Central memory CD4-positive, alpha-beta T cell (primary cell): ENCODE measurements around the gene IL23R.
"Not testable (repeated sequence)": the region's sequence is repeated elsewhere in the genome, so short reads cannot be mapped to it uniquely, and the experiment has no call there.

ENCODE experiments used
- DNase-seq: peaks from one replicate; pipeline ENCODE4 v3.0.0; 2022
- total RNA-seq, 3 experiments: gene quantifications; one replicate each; lab custom pipeline; 2026; lab: John Stamatoyannopoulos, UW

IL23R gene, protein sequence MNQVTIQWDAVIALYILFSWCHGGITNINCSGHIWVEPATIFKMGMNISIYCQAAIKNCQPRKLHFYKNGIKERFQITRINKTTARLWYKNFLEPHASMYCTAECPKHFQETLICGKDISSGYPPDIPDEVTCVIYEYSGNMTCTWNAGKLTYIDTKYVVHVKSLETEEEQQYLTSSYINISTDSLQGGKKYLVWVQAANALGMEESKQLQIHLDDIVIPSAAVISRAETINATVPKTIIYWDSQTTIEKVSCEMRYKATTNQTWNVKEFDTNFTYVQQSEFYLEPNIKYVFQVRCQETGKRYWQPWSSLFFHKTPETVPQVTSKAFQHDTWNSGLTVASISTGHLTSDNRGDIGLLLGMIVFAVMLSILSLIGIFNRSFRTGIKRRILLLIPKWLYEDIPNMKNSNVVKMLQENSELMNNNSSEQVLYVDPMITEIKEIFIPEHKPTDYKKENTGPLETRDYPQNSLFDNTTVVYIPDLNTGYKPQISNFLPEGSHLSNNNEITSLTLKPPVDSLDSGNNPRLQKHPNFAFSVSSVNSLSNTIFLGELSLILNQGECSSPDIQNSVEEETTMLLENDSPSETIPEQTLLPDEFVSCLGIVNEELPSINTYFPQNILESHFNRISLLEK
- 0.27 to 15.3 (median 1.2) reads per million in 3 experiments for total RNA-seq

DNA sequence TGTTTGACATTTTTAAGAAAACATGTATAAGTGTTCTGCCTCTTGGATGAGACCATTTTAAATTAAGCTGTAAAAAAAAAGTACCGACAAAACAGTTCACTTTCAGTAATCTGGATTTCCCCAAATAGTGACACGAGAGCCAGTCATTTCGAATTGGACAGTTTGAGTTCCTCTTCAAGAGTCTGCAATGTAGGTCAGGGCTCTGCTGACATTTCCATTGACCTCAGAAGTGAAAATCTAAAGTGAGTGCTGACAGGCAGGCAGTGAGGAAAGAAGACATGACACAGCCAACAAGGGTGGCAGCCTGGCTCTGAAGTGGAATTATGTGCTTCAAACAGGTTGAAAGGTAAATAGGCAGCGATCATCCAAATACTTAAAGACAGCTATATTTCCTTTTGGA, at the start of gene IL23R:
Gene IL23R (plus strand): TSS at position 259 of the 400 bp plus-strand sequence. CDS start 1,667 bp downstream, outside the sequence.
- peak; percentile 52 for DNase-seq

DNA sequence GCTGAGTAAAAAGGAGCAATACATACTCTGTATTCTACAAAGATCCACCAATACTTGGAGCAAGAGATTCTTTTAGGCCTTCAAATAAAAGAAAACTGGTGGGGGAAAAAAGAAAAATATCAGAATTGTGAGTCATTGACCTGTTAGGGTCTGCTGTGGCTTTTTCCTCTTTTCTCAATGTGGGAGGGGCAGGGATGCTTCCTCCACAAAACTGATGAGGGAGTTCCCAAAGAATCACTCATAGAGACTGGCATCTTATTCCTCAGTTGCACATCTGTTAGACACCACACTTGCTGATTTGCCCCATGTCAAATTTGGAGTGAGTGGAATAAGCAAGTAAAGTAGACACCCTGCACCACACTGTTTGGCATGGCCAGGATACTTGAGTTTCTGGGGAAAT, 48.1 kb upstream of the IL23R start:
- DNase-seq: no peak

DNA sequence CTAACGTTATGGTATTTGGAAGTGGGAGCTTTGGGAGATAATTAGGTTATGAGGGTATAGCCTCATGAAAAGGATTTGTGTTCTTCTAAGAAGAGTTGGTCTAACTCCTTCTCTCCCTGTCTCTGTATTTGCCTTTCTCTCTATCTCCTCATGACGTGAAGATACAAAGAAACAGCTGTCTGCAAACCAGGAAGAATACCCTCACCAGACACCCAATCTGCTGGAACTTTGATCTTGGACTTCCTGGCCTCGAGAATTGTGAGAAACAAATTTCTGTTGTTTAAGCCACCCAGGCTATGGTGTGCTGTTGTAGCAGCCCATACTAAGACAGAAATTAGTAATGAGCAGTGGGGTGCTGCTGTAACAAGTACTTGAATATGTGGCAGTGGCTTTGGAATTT, 47.6 kb upstream of the IL23R start:
- DNase-seq: no peak

DNA sequence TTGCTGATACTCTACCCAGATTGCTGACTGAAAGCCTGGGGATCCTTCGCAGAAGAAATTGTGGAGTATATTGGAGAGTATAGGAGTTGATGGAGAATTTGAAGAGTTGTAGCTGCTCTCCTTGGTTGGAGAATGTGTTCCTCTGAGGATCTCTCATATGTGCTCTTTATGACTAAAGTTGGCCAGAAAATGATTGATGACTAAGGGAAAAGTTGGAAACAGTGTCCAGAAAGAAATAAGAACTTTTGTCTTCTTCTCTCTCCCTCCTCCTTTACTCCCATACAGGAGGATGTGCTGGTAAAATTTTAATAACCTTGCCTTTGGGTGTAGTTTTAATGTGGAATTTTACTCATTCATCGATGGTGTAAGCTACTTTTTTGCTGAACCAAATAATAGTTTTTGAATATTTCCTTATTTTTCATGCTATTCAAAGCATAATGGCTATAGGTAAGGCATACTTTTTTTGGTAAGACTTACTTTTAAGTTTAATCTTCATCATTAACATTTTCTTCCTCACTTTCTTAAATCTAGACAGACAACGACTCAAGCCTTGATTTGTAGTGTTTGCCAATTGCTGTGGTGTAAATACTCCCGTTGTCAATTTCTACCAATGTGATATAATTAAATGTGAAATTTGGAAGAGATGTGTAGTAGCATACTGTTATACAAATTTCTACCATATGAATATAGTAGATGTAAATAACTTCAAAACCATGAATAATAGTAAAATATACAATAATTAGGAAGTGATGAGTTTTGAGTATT, 45.2 kb upstream of the IL23R start:
- no peak for DNase-seq

DNA sequence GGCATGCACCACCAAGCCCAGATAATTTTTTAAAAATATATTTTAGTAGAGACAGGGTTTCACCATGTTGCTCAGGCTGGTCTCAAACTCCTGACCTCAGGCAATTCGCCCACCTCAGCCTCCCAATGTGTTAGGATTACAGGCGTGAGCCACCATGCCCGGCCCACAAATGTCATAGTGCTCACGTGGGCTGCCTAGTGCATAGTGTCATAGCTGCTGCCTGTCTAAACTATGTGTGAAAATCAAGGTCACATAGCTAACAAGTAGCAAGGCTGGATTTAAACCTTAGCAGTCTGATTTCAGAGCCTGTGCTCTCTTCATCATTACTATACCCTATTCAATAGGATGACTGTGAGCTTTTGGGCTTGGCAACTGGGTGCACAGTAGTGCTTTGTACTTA, 41.8 kb upstream of the IL23R start:
- DNase-seq: no peak

DNA sequence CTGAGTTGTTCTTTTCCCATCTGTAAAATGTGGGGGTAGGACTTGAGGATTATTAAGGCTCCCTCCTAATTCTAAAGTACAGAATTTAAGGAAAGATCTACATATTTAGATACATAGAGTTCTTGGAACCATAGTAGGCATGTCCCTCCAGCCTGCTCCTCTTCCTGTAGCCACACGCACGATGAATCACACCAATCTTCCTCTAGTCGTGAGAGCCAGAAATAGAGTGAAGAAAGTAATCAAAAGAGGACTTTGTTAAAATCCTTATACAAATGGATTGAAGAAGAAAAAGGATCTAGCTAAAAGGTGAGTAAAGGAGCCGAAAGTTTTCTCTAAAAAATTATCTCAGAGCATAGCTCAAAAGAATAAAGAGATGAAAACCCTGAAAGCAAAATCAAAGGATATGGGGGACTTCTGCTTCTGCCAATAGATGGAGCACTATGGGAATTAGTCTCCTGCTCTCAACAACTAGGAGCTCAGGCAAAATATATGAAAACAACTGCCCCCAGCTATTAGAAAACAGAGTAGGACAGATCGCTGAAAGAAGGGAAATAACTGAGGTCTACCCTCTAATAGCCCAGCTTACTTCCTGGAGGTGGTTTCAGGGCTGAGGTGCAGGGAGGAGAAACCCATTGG, 40.0 kb upstream of the IL23R start:
- no peak for DNase-seq

DNA sequence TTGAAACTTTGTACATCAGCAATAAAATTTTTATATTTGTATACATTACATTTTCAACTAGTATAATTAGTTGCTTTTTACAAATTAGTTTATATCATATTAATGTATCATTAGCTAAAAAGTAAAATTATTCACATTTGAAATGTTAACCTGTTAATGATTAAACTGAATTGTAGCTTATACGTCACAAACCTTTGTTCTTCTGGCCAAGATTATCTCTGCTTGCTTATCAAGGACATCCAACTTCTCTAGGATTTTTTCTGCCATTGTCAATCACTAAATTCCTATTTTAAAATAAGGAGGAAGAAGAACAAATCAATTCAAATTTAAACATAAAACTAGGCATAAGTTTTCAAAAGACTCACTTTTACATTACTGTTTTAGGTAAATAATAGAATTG, 39.3 kb upstream of the IL23R start:
- no peak for DNase-seq

DNA sequence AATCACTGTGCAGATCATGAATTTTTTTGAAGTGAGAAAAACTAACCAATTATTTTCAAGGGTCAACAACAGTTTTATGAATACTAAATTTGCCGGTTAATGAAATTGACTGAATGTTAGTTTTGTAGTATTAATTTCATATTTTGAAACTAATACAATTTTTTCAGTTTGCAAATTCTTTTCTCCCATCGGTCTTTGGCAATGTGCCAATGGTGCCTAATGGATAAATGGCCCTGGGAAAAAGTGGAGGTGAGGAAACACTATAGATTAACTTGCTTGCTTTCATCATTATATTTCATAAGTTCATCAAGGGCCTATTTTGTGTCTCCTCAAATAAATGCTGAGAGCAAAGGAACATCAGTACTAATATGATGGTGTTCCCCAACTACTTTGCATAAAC, 35.6 kb upstream of the IL23R start:
- DNase-seq: no peak

DNA sequence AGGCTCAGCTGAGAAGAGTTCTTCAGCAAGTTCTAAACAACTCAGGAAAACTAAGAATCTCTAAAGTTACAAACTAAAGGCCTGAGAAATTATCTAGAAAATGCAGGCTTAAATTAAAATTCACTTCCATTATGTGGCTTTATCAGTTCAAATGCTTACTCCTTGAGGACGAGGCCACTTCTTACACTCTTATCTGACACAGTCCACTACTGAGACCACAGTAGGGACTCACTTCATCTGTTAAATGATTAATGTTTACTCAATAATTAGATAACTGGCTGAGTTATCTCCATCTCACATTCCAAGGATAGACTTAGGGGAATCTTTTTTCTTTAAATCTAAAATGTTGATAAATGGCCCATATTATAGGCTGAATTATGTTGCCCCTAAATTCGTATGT, 33.1 kb upstream of the IL23R start:
- DNase-seq: no peak

DNA sequence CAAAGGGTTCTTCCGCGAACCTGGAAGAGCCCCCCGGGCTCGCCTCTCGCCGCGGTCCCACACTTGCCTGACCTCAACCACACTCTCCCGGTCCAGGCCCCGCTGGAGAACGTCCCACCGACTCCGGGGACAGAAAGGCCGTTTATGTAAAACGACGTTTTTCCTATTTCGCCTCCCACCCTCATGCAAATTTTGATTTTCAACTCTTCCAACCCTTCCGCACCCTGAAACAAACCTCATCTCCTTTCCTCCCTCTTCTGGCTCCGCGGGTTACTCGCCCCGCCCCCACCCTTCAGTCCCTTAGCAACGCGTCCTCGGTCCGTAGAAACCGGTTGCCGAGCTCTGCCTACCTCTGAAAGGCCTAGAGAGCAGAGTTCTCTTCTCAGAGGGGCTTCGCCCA, 31.6 kb upstream of the IL23R start, which contains the start of gene C1orf141:
Gene C1orf141 (minus strand): TSS at position 276 of the 400 bp plus-strand sequence. CDS start 7,730 bp downstream, outside the sequence.
- DNase-seq: no peak

DNA sequence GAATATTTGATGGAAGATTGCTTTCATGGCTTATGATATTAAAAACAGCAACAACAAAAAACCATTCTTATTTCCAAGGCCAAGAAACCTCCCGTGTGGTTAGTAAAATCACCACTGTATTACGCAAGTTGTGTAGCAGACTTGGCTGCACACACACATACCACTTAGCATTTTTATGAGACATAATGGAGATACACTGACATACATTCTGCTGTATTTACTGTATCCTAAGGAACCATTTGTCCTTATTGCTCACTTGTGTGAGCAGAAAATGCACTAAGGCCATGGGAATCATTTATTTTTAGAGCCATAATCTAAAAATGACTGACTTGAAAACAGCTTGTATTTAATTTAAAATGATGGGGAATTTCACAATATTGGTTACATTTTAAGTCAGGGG, 30.9 kb upstream of the IL23R start:
- no peak for DNase-seq

DNA sequence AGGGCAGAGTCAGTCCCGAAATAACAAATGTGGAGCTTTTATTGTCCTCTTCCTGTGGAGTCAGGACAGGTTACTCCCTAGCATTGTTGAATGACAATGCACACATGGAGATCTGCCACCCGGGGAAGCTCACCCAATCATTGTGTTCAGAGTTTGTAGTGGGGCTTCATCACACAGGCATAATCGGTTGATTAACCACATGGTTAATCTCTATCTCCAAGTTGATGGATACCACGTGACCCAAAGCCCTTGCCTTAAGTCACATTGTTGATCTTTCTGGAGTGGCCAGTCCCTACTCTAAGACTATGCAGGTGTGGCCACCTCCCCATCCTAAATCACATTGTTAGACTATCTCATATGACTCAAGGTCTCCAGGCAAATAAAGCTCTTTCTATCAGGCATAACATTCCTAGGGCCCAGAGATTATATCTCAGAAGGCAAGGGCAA, 28.9 kb upstream of the IL23R start:
- DNase-seq: no peak

DNA sequence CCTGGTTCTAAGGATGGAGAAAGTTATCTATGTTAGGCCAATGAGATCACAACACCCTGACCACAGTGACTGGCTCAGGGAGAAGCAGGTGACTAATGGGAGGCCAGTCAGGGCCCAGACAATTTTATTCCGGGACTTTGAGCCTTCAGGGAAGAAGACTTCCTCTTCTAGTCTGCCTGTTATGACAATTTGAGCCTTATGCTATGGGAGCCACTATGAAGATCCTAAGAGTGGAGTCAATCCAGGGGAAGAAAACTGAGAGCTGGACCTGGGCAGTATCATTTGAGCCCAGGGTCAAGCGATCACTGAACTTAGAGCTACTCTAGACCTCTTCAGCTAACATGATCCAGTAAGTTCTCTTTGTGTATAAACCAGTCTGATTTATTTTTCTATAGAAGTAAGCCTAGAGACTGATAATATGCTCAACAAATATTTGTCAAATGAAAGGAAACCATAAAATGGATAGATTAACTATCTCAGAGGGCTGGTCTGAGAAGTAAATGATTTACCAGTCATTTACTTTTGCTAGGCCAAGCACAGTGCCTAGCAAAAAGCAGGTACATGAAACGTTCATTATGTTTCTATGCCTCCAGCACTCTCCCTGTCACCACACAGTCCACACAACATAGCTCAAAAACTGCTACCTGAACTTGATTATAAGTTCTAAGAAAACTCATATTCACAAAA, 27.3 kb upstream of the IL23R start:
- no peak for DNase-seq

DNA sequence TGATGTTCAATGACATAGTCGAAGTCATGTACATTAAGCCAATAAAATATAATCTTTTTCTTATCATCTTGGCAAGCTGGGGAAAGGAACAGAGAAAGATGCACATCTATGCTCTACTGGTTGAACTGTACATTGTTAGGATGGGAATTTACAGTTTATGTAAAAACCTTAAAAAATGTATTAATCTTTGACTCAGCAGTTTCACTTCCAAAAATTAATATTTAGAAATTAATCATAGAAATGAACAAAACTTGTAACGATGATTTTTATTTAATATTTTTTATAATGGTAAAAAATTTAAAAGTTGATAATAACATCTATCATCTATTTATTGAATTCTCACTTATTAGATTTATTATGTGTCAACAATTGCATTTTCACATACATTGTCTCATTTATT, 25.8 kb upstream of the IL23R start:
- DNase-seq: no peak

DNA sequence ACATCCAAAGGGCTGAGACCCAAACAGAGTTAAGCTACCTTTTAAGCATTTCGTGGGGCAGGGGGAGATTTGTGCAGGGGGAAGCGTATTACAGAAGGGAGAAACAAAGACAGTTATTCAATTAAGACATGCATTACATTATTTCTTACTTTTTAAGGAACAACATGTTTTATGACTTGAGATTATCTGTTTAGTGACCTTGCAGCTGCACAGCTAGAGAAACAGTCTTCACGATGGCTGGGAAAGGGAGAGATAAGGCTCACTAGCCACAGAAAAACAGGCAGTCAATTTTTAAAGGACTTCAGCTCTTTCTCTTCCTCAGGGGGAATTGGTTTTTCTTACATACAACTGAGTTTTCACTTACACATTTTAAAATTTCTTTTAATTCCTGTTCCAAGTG, 24.4 kb upstream of the IL23R start:
- not testable (repeated sequence) for DNase-seq

DNA sequence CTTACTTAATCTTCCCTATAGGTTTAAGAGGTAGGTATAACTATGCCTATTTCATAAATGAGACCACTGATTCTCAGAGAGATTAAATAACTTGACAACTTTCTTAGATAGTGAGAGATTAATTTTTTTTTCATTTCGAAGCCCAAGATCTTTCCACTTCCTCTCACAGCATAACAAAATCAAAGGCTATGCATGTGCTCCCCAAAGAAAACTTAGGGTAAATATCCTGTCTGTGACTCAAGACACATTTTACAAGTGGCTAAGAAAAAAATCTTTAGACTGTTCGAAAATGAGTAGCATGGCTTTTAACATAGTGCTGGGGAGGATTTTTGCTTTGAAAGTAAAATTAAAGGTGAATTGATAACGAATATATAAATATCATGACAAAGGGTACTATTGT, 23.3 kb upstream of the IL23R start:
- peak; percentile 27 for DNase-seq

DNA sequence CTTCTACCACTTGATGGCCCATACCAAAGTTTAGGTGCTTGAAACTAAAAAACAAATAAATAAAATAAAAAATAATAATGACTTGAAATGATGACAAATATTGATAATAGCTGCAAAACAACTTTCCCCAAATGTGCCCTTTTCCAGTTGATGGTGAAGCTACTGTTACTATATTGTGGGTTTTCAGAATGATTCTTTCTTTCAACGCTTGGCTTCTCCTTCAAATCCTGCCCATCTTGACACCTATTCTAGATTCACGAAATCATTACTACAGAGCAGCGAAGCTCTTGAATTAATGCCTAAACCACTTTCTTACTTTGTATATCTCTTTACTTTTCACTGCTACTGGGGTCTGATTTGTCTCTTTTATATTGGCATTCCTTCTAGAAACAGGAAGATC, 22.3 kb upstream of the IL23R start:
- DNase-seq: no peak

DNA sequence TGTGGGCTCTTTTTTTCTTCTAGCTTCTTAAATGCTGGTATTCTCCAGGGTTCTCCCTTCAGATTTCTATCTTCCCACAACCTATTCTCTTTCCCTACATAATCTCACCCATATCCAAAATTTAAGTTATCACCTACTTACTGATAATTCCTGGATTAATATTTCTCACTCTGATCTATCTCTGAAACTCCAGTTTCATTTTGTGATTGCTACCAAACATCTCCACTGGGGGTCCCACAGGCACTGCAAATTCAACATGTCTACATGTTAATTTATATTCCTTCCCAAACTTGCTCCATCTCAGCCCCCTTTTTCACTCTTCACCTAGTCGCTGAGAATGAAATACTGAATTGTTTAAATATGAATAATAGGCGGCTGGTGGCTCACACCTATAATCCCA, 21.6 kb upstream of the IL23R start:
- peak; percentile 15 for DNase-seq

DNA sequence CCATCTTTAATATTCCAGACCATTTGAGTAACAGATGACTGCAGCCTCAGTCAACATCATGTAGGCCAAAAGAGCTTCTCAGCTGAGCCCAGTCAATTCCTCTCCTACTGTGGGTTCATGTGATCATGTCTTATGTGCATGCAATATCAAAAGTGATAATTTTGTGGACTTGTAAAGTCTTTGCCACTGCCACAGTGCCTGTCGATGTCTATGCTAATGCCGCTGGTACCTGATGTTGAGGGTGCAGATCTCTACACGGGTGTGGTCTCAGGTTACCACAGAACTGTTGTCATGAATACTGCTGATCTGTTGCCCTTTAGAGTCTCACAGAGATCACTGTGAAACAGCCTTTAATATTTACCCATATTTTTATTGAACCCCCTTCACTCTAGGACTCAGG, 20.2 kb upstream of the IL23R start:
- no peak for DNase-seq

DNA sequence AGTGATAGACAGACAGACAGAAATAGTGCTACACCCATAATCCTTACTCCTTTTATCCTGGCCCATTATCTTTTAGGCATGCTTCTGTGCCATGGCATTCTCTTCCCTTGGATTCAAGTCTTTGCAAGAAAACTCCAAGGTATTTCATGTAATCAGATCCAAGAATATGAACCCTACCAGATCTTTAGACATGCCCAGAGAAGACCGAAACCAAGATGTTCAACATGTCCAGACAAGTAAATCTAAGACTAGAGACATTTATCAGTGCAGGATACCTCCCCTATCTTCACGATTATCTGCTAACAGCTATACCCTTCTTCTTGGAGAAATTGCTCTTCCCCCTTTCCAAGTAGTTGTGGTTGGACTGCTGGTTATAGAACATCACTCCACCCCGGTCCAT, 19.7 kb upstream of the IL23R start:
- DNase-seq: no peak

DNA sequence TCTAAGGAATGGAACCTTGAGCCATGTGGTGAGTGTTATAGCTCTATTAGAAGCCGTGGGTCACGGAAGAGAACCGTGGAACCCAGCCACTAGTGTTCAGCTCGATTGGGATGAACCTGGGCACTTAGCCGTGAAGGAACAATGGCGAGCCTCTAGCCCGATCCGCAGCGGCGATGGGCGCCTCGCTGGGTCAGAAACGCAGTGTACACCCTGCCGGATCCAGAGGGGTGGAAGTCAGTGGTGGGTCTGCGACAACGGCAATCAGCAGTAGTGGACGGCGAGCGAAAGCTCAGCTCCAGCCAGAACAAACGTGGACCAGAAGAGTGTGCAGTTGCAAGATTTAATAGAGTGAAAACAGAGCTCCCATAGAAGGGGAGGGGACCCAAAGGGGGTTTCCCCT, 18.3 kb upstream of the IL23R start:
- DNase-seq: not testable (repeated sequence)

DNA sequence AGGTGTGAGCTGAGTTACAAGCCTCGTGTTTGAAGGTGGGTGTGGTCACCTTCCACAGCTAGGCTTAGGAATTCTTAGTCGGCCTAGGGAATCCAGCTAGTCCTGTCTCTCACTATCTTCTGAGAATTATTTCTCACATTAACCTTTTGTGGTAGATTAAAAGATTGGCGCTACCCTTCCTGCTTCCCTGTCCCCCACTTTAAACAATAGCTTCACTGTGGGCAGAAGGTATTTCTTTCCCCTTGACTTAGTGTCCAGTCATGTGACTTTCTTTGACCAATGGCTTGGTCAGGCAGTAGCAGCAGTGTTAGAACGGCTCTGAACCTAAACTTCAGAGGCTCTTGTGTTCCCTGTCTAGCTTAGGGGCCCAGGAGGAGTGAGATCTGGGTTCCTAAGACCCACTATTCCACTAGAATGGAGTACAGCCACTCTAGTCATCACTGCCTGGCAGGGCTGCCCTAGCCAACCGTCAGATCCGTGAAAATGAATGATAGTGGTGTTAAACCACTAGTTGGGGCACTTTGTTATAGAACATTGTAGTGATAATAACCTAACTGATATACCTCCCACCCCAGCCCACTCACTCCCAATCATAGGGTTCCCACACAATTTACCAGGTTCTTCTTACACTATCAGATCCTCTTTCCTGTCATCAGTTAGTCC, 17.6 kb upstream of the IL23R start:
- no peak for DNase-seq
